ENCODE results near the gene TANC1. TPM values are rescaled to one million over a fixed set of nuclear protein-coding genes. Genes with fewer than 3 reads are reported as not detected.

Gene TANC1
- total RNA-seq, 1 donor: 34.7 TPM

- Histone ChIP-seq H3K9me3 (ENCODE audit: low read depth, low read length) (no peaks in the 10 kb centered on the region), H3K27me3 (ENCODE audit: insufficient read depth, low read length) (no peaks in the 10 kb centered on the region), H3K36me3 (ENCODE audit: insufficient read depth, low read length) (no peaks in the 10 kb centered on the region), H3K79me2 (ENCODE audit: insufficient read depth, low read length) (peaks cover 10% of the 10 kb centered on the region), H3K4me2 (ENCODE audit: insufficient read depth, low read length) (peak overlapping the region; percentile 54), H3K4me3 (ENCODE audit: insufficient read depth, low read length) (no peak overlapping the region), H2AFZ (ENCODE audit: low read length) (peak overlapping the region; percentile 69), H3K4me1 (ENCODE audit: insufficient read depth, low read length) (peaks cover 39% of the 10 kb centered on the region), H4K20me1 (ENCODE audit: insufficient read depth, low read length) (no peaks in the 10 kb centered on the region), H3K27ac (ENCODE audit: low read depth, low read length) (peak overlapping the region; percentile 90)
- no peak for TF ChIP-seq CTCF (IDR thresholded peaks at IDR 0.05; ENCODE audit: extremely low read depth, low read depth, low read length)
- peak; percentile 53 for DNase-seq (ENCODE audit: insufficient read length, low spot score, missing footprints)
Observed at GRCh38 chr2:159124441-159124911, 156.0 kb downstream of the TANC1 start.

GRCh38 chr2:159124931-159125467, 156.6 kb downstream of the TANC1 start:
- Histone ChIP-seq H3K4me2 (ENCODE audit: insufficient read depth, low read length) (no peak overlapping the region), H3K9me3 (ENCODE audit: low read depth, low read length) (no peaks in the 10 kb centered on the region), H4K20me1 (ENCODE audit: insufficient read depth, low read length) (no peaks in the 10 kb centered on the region), H3K4me1 (ENCODE audit: insufficient read depth, low read length) (peaks cover 39% of the 10 kb centered on the region), H3K36me3 (ENCODE audit: insufficient read depth, low read length) (no peaks in the 10 kb centered on the region), H3K79me2 (ENCODE audit: insufficient read depth, low read length) (peaks cover 10% of the 10 kb centered on the region), H3K27me3 (ENCODE audit: insufficient read depth, low read length) (no peaks in the 10 kb centered on the region), H3K4me3 (ENCODE audit: insufficient read depth, low read length) (no peak overlapping the region), H3K27ac (ENCODE audit: low read depth, low read length) (peak overlapping the region; percentile 90), H2AFZ (ENCODE audit: low read length) (no peak overlapping the region)
- no peak for TF ChIP-seq CTCF (IDR thresholded peaks at IDR 0.05; ENCODE audit: extremely low read depth, low read depth, low read length)
- no peak for DNase-seq (ENCODE audit: insufficient read length, low spot score, missing footprints)

GRCh38 chr2:159125858-159126257, 157.4 kb downstream of the TANC1 start:
- peak overlapping the region; percentile 63 for H3K27ac ChIP-seq (ENCODE audit: low read depth, low read length)
- no peak overlapping the region for H2AFZ ChIP-seq (ENCODE audit: low read length)
- no peak for TF ChIP-seq CTCF (IDR thresholded peaks at IDR 0.05; ENCODE audit: extremely low read depth, low read depth, low read length)
- DNase-seq (ENCODE audit: insufficient read length, low spot score, missing footprints): no peak
- no peak overlapping the region for H3K4me3 ChIP-seq (ENCODE audit: insufficient read depth, low read length)
- H3K4me2 ChIP-seq (ENCODE audit: insufficient read depth, low read length): no peak overlapping the region
- H3K36me3 ChIP-seq (ENCODE audit: insufficient read depth, low read length): no peaks in the 10 kb centered on the region
- H4K20me1 ChIP-seq (ENCODE audit: insufficient read depth, low read length): no peaks in the 10 kb centered on the region
- peaks cover 39% of the 10 kb centered on the region for H3K4me1 ChIP-seq (ENCODE audit: insufficient read depth, low read length)
- no peaks in the 10 kb centered on the region for H3K9me3 ChIP-seq (ENCODE audit: low read depth, low read length)
- H3K79me2 ChIP-seq (ENCODE audit: insufficient read depth, low read length): peaks cover 17% of the 10 kb centered on the region
- H3K27me3 ChIP-seq (ENCODE audit: insufficient read depth, low read length): no peaks in the 10 kb centered on the region

GRCh38 chr2:159126432-159127022, 158.1 kb downstream of the TANC1 start:
- Histone ChIP-seq H3K27ac (ENCODE audit: low read depth, low read length) (peak overlapping the region; percentile 63), H3K4me1 (ENCODE audit: insufficient read depth, low read length) (peaks cover 41% of the 10 kb centered on the region), H3K4me2 (ENCODE audit: insufficient read depth, low read length) (peak overlapping the region; percentile 2), H3K9me3 (ENCODE audit: low read depth, low read length) (no peaks in the 10 kb centered on the region), H2AFZ (ENCODE audit: low read length) (no peak overlapping the region), H4K20me1 (ENCODE audit: insufficient read depth, low read length) (no peaks in the 10 kb centered on the region), H3K79me2 (ENCODE audit: insufficient read depth, low read length) (peaks cover 18% of the 10 kb centered on the region), H3K36me3 (ENCODE audit: insufficient read depth, low read length) (no peaks in the 10 kb centered on the region), H3K27me3 (ENCODE audit: insufficient read depth, low read length) (no peaks in the 10 kb centered on the region), H3K4me3 (ENCODE audit: insufficient read depth, low read length) (no peak overlapping the region)
- TF ChIP-seq CTCF (IDR thresholded peaks at IDR 0.05; ENCODE audit: extremely low read depth, low read depth, low read length): no peak
- no peak for DNase-seq (ENCODE audit: insufficient read length, low spot score, missing footprints)

Data from osteoblast (primary cell).